GM12892 (cell line): ENCODE results near the gene CCDC200.

ENCODE experiments used
- DNase-seq: peaks from one replicate; pipeline ENCODE4 v3.0.0; 2011; ENCODE audit not compliant: insufficient read length
- FAIRE-seq: peaks from 2 replicates; lab custom pipeline; 2011; peaks lifted over from hg19 to GRCh38; lab: Jason Lieb, UNC
- POLR2A ChIP-seq: IDR thresholded peaks from 2 replicates; pipeline ENCODE4 v1.6.1; 2011; ENCODE audit warnings: low read depth, low read length, control low read depth
- POLR2AphosphoS5 ChIP-seq: IDR thresholded peaks from 2 replicates; pipeline ENCODE4 v1.6.1; 2011; ENCODE audit warnings: low read depth, low read length, control low read depth
- TAF1 ChIP-seq: IDR thresholded peaks from 2 replicates; pipeline ENCODE4 v1.6.1; 2011; ENCODE audit warnings: low read depth, mild to moderate bottlenecking, control low read depth, low read length, borderline replicate concordance

Gene CCDC200

GRCh38 chr17:43171586-43172487 lies 56.6 kb downstream of the CCDC200 start:
- no peak for TF ChIP-seq POLR2A
- no peak for TF ChIP-seq TAF1
- no peak for TF ChIP-seq POLR2AphosphoS5
- FAIRE-seq (no peak), DNase-seq (no peak)
